GM19467 (cell line): ENCODE data around the gene PRM2.

Experiments
- ATAC-seq: cut with Tn5 transposase; IDR thresholded peaks from one replicate; pipeline ENCODE4 v1.9.1; 2021; ENCODE audit warnings: mild to moderate bottlenecking, moderate library complexity; ENCODE audit not compliant: unreplicated experiment

PRM2 gene

GRCh38 chr16:11232852-11233726 is 43.2 kb downstream of the PRM2 start:
- ATAC-seq, result peak; percentile 48

- no peak for ATAC-seq
Observed at GRCh38 chr16:11232302-11232851, 43.9 kb downstream of the PRM2 start.

- no peak for ATAC-seq
Observed at GRCh38 chr16:11231367-11231970, 44.8 kb downstream of the PRM2 start.

GRCh38 chr16:11229906-11230305 is 46.4 kb downstream of the PRM2 start:
- no peak for ATAC-seq

GRCh38 chr16:11229432-11229831 is 46.8 kb downstream of the PRM2 start:
- ATAC-seq, result no peak

GRCh38 chr16:11225677-11226549 is 50.4 kb downstream of the PRM2 start:
- ATAC-seq, result no peak
